OCI-LY3 (cell line): ENCODE results near the gene PSEN1.

Experiments
- EZH2phosphoT487 ChIP-seq: fragments of 200-600 bp; shearing (Covaris generic); IDR thresholded peaks from 2 replicates; pipeline ENCODE4 v1.6.1; 2018; ENCODE audit warnings: antibody characterized with exemption, mixed run types, low read depth
- TF ChIP-seq, protein P1 (sequence below): fragments of 200-600, 300-600 bp; sonication (generic); IDR thresholded peaks from 2 replicates; pipeline ENCODE4 v1.5.1; 2014; ENCODE audit warnings: antibody characterized with exemption, low read length, low read depth

DNA sequence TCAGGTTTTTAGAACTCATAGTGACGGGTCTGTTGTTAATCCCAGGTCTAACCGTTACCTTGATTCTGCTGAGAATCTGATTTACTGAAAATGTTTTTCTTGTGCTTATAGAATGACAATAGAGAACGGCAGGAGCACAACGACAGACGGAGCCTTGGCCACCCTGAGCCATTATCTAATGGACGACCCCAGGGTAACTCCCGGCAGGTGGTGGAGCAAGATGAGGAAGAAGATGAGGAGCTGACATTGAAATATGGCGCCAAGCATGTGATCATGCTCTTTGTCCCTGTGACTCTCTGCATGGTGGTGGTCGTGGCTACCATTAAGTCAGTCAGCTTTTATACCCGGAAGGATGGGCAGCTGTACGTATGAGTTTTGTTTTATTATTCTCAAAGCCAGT is 34.4 kb downstream of the PSEN1 start:
- TF ChIP-seq, protein P1, sequence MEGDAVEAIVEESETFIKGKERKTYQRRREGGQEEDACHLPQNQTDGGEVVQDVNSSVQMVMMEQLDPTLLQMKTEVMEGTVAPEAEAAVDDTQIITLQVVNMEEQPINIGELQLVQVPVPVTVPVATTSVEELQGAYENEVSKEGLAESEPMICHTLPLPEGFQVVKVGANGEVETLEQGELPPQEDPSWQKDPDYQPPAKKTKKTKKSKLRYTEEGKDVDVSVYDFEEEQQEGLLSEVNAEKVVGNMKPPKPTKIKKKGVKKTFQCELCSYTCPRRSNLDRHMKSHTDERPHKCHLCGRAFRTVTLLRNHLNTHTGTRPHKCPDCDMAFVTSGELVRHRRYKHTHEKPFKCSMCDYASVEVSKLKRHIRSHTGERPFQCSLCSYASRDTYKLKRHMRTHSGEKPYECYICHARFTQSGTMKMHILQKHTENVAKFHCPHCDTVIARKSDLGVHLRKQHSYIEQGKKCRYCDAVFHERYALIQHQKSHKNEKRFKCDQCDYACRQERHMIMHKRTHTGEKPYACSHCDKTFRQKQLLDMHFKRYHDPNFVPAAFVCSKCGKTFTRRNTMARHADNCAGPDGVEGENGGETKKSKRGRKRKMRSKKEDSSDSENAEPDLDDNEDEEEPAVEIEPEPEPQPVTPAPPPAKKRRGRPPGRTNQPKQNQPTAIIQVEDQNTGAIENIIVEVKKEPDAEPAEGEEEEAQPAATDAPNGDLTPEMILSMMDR, result no peak
- TF ChIP-seq EZH2phosphoT487, result no peak
